GM18951 (cell line): ENCODE results near the gene CEP63.
"Not testable (repeated sequence)": the region's sequence is repeated elsewhere in the genome, so short reads cannot be mapped to it uniquely, and the experiment has no call there.

ENCODE experiments used
- POLR2A ChIP-seq: IDR thresholded peaks from 4 replicates; pipeline ENCODE4 v1.6.1; 2011; ENCODE audit warnings: mild to moderate bottlenecking; ENCODE audit not compliant: insufficient read length, insufficient read depth; ENCODE audit errors: extremely low read depth
- in situ Hi-C: fragments of 300-500 bp; cut with MboI; formaldehyde crosslinking; loops from one replicate; pipeline ENCODE4 v1.12.0; 2022; ENCODE audit warnings: low sequenced_read_pairs, mixed read lengths, inconsistent platforms; ENCODE audit not compliant: unreplicated experiment

The CEP63 gene

GRCh38 chr3:134579141-134579665 lies 93.3 kb downstream of the CEP63 start:
- in situ Hi-C loops: no loop called here
- no peak for TF ChIP-seq POLR2A

DNA sequence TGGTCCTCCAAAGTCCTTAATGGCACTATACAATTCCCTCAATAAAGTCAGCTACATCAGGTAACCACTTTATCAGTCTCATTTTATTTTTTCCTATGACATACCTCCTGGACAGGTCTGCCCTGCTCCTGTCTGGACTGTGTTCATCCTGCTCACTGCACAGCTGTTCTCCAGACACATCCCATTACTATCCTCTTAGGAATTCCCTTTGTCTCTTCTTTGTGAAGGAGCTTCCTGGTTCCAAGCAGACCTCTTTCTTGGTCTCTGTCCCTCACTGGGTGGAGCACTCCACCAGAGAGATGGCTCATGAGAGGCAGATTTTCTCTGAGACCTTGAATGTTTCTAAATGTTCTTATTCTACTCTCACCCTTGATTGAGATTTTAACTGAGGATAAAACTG lies 104.9 kb downstream of the CEP63 start:
- in situ Hi-C loops: no loop called here

DNA sequence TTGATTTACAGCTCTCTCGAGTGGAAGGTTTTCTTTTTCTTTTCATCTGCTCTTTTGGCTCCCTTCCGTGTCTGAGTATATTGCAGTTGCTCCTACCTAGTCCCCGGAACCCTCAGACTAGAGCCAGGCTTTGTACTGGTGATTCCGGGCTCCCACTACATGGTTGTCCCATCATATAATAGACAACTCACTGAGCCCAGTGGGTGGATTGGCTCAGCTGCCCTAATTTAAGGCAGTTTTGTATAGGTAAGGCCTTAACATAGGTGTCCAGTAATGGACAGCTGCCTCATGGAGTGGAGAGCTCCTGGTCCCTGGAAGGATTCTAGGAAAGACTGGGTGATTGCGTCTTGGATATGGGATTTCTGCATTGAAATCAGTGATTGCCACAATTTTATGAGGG lies 106.9 kb downstream of the CEP63 start:
- TF ChIP-seq POLR2A: no peak
- in situ Hi-C loops: no loop called here

More for the DNA sequence above, 104.9 kb downstream of the CEP63 start:
- no peak for TF ChIP-seq POLR2A

DNA sequence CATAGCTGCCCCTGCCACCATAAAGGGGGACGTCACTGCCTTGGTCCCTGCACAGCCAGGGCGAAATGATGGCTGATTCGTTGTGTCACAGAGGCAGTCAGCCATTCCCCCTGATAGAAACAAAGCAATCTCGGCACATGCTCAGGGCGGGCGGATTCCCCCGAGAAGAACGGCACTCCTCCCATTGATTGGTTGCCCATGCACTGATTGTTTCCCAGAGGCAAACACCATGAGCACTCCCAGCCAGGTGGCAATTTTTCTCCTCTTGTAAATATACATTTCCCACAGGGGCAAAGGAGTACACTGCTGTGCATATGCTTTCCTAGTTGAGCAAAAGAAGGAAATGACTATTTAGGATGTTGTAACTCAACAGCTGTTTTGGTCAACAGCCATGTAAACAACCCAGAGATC lies 108.5 kb downstream of the CEP63 start:
- in situ Hi-C loops: no loop called here
- TF ChIP-seq POLR2A: no peak

DNA sequence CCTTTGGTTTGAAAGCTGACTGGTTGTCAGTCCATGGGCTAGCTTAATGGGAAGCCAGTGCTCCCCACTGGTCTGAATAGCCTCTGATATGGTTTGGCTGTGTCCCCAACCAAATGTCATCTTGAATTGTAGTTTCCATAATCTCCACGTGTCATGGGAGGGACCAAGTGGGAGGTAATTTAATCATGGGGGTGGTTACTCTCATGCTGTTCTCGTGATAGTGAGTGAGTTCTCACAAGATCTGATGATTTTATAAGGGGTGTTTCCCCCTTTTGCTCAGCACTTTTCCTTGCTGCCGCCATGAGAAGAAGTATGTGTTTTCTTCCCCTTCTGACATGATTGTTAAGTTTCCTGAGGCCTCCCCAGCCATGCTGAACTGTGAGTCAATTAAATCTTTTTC lies 109.1 kb downstream of the CEP63 start:
- in situ Hi-C loops: not testable (repeated sequence)

- TF ChIP-seq POLR2A: no peak
- in situ Hi-C loops: no loop called here
Measured at GRCh38 chr3:134597390-134597970, 111.6 kb downstream of the CEP63 start.

DNA sequence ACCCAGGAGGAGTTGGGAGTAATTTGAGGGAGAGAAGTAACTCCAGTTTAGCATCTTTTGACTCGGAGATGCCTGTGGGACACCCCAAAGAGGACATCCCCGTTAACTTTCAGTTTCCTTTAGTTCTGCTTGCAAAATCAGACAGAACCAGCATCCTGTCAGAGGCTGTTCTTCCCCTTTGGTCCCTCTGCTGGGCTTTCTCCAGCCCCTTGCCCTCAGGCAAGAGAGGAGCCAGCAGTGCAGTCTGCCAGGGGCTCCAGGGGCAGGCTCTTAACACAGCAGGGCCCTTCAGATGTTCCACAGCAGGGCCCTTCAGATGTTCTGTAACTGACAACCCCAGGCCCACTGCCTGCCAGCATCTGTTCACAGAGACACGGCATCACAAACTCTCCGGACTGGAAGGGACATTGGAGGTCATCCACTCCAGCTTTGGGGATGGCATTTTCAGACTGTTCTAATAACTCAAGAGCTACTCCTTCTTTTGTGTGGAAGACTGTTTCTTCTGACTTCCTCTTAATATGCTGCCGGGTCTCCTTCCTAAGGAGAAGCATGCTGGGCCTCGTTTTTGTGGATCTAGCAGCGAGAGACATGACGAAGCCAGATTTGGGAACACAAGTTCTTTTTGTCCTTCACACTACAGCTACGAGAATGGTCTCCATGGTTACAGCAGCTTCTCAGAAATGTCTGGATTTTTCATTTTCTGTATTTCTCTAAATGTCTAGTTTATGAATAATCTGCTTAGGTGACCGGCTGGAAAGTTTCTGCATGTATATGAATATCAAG lies 113.1 kb downstream of the CEP63 start:
- in situ Hi-C loops: no loop called here

GRCh38 chr3:134600206-134600605 lies 114.3 kb downstream of the CEP63 start:
- in situ Hi-C loops: loop anchor here (25.0 kb wide), 1 partner anchor 1287 kb away; no protein-coding TSS in a partner anchor

More for the DNA sequence above, 113.1 kb downstream of the CEP63 start:
- no peak for TF ChIP-seq POLR2A

DNA sequence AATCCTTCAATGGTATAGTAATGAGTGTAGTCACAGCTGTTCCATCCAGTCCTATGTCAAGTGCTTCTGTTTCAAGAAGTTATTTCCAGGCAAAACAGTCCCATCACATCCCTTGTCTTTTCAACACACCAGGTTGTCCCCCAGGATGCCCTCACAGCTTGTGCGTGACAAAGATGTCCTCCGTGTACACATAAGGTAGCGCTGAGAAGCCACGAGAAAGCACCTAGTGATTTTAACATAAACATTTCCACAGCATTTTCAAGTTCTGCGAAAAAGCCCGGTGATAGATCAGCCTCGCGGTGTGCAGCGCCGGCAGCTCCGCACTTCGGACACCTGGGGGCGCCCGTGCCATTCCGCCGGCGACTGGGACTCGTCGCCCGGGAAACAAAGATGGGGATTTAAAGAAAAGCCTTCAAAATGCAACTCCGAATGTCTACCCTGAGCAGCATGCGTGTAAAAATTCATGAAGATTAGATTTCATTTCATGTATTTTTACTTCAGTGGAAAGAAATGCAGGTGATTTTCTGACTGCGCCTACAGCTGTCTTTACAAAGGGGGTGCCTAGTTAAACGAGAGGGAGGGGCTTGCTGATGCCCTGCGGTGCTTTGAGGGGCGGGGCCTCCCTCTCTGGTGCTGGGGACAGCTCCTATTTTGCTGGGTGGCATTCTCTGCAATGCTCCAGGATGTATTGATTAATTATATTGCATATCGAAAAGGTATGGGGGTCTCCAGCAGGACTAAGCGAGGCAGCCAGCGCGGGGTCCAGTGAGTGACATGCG lies 115.0 kb downstream of the CEP63 start:
- no peak for TF ChIP-seq POLR2A
- in situ Hi-C loops: loop anchor here (25.0 kb wide), 1 partner anchor 1286 kb away; no protein-coding TSS in a partner anchor

More at GRCh38 chr3:134600206-134600605, 114.3 kb downstream of the CEP63 start:
- TF ChIP-seq POLR2A: no peak

DNA sequence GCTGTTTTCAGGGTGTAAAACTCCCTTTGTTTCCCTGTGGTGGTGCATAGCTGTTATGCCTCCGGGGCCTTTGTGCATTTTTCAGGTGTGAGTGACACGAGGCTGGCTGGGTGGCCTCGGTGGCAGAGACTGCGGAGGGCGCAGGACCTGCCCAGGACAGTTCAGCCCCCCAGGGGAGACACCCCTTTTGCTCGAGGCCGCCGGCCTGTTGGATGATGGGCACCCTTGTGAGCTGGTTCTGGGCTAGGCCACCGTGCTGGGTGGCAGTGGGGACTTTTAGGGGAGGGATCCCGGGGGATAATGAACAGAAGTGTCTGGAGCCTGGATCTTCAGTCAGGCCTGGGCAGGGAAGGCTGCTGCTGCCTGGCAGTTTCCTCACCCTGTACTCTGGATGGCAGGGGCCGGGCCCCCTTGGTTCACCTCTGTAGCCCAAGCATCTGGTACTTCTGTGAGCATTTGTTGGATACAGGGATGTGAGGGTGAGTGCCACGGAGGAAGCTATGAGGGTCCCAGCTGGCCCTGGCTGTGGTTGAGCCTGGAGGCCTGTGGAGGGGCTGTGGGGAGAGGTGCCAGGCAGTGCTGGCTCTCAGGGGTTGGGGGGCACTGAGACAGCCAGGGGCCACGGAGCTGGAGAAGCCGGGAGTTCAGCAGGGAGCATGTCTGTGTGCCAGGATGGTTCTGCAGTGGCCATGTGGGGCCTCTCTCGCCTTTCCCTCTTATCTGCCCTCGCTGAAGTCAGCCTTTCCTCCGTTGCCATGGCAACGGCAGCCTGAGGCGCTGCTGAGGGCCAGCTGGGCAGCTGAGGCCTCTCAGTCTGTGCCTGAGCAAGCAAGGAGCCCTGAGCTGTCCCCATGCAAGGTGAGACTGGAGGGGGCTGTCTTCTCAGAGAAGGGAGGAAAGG lies 115.9 kb downstream of the CEP63 start:
- no peak for TF ChIP-seq POLR2A
- in situ Hi-C loops: loop anchor here (25.0 kb wide), 1 partner anchor 1286 kb away; no protein-coding TSS in a partner anchor

DNA sequence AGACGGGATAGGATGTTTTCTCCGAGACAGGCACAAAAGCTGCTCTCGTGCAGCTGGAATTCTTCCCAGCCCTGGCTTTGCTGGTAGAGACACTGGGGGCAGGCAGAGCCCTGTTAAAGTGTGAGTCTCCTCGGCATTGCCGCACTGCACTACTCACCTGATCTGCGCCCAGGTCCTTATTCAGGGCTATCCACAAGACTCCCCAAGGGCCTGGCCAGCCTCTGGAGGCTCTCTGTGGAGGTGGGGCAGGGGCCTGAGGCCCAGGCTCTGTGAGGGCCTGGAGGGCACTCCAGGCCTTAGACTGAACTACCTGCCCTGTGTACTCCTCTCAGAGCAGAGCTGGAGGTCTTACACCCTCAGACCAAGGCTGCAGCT lies 116.6 kb downstream of the CEP63 start:
- in situ Hi-C loops: loop anchor here (25.0 kb wide), 1 partner anchor 1285 kb away; no protein-coding TSS in a partner anchor
- no peak for TF ChIP-seq POLR2A

DNA sequence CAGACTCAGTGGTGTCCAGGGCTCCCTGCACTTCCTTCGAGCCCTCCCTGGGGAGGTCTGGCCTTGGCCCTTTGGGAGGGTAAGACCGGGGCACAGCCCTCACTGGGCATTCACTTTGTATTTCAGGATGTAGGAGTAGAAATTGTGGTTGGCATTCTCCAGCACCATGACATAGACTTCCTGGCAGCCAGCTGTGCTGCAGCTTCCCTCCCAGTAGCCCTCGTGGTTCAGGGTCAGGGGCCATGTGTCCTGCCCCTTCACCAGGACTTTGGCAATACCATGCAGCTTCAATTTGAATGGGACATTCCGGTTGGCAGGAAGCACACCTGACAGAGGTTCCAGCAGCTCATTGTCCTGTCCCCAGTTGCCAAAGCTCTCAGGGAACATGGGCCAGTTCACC lies 117.6 kb downstream of the CEP63 start:
- in situ Hi-C loops: loop anchor here (25.0 kb wide), 1 partner anchor 1284 kb away; no protein-coding TSS in a partner anchor
- TF ChIP-seq POLR2A: no peak
